ENCODE measurements around the gene NFATC2. TPM values are rescaled to one million over a fixed set of nuclear protein-coding genes. Genes with fewer than 3 reads are reported as not detected.
A peak's percentile ranks its signal among the peaks of the same experiment; 100 is the strongest.

Gene NFATC2
- total RNA-seq, 5 donors from 2014 or later (not counting 1 experiment from before 2014, with no cell fraction given): 49.0 to 75.9 (median 67.0) TPM

DNA sequence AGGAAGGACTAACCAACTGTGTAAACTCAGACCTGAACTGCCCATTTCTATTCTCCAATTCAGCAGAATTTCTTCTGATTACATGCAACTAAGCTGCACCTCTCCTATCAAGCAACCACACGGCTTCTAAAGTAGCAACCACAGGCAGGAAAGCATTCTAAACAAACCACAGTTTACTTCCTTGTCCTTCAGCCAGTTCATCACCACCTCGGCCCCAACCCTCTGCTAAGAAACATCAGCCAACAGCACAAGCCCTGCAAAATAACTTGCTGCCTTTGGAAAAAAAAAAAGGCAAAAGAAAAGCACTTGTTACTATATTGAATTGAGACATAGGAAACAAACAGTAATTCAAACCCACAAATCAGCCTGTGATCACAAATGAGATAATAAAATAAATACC, 140.3 kb downstream of the NFATC2 start:
- peak in 32 of 35 experiments; percentile 24 to 75 (median 42) for DNase-seq
- CTCF ChIA-PET: interaction anchor here in 1 of 2 donors (0.7 to 1.5 kb wide), 4 partner anchors 15 to 222 kb away, joined by 4 to 5 read pairs (median 4); partner anchors contain the start of gene NFATC2
- no peaks in the 10 kb centered on the region for H3K9me3 Mint-ChIP-seq
- peak overlapping the region; percentile 97 for H3K27ac ChIP-seq (ENCODE audit: low read length)
- peaks cover 77 to 90% (median 83%) of the 10 kb centered on the region in 3 donors for H3K4me1 Mint-ChIP-seq
- peaks cover 3 to 31% of the 10 kb centered on the region in 2 donors for H3K36me3 ChIP-seq (ENCODE audit: control insufficient read depth in 2 of 2, extremely low read depth in 1 of 2, insufficient read depth in 1 of 2, low read length in 1 of 2)
- no CpG with 5 or more reads among the region's 2 CpGs for WGBS (ENCODE audit: insufficient coverage)
- H3K9me3 ChIP-seq: no peaks in the 10 kb centered on the region
- H3K4me3 ChIP-seq (ENCODE audit: control insufficient read depth in 1 of 2, extremely low read depth in 1 of 2, low read length in 1 of 2): no peak overlapping the region
- H3K36me3 Mint-ChIP-seq: peaks cover 43% of the 10 kb centered on the region
- peak overlapping the region; percentile 98 to 99 for H3K27ac Mint-ChIP-seq
- POLR2A ChIA-PET: interaction anchor here in 1 of 2 donors (0.6 kb wide), 2 partner anchors 140 to 630 kb away, joined by 3 to 9 read pairs; partner anchors contain the start of gene NFATC2
- H3K27me3 Mint-ChIP-seq: no peaks in the 10 kb centered on the region
- H3K4me1 ChIP-seq (ENCODE audit: control insufficient read depth in 1 of 2, extremely low read depth in 1 of 2, insufficient read depth in 2 of 2, low read length in 2 of 2): peaks cover 23 to 97% of the 10 kb centered on the region in 2 experiments
- peak overlapping the region; percentile 42 to 82 (median 49) for H3K4me3 Mint-ChIP-seq
- peak; percentile 32 to 47 (median 43) for ATAC-seq (replicated peaks in 1 of 4)
- H3K27me3 ChIP-seq (replicated peaks in 1 of 2; ENCODE audit: control insufficient read depth in 2 of 2, extremely low read depth in 1 of 2, insufficient read depth in 2 of 2, low read length in 1 of 2): no peaks in the 10 kb centered on the region

DNA sequence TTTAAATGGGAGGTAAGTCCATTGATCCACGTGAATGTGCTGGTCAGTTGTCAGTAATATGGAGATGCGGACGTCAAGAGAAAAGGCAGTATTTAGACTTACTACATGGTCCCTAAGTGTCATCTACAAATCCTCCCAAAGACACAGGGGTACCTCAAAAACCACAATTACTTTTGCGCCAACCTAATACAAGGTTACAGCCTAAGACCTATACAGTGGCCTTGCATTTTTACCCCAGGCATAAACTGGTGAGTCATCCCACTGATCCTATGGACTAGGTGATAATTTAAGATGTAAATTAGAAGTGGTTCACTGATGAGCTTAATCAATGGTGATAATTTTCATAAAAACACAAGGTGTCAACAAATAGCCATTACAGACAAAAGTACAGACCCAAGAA, 141.0 kb downstream of the NFATC2 start:
- H3K27me3 ChIP-seq (replicated peaks in 1 of 2; ENCODE audit: control insufficient read depth in 2 of 2, extremely low read depth in 1 of 2, insufficient read depth in 2 of 2, low read length in 1 of 2): no peaks in the 10 kb centered on the region
- WGBS (ENCODE audit: insufficient coverage): 50% methylated on average over 2 of the region's 4 CpGs
- H3K4me3 ChIP-seq (ENCODE audit: control insufficient read depth in 1 of 2, extremely low read depth in 1 of 2, low read length in 1 of 2): no peak overlapping the region
- Mint-ChIP-seq H3K4me3 (peak overlapping the region; percentile 9 to 82 (median 42)), H3K27ac (peak overlapping the region; percentile 98 to 99), H3K27me3 (no peaks in the 10 kb centered on the region), H3K9me3 (no peaks in the 10 kb centered on the region), H3K36me3 (peaks cover 40% of the 10 kb centered on the region), H3K4me1 (peaks cover 71 to 85% (median 80%) of the 10 kb centered on the region in 3 donors)
- CTCF ChIA-PET: interaction anchor here (0.6 to 1.5 kb wide), 5 partner anchors 10 to 223 kb away, joined by 4 to 5 read pairs (median 4); partner anchors contain the start of gene NFATC2 (in 1 of the 2)
- POLR2A ChIA-PET: no interaction called here
- ATAC-seq (replicated peaks in 1 of 4): no peak
- H3K9me3 ChIP-seq: no peaks in the 10 kb centered on the region
- peaks cover 23 to 96% of the 10 kb centered on the region in 2 experiments for H3K4me1 ChIP-seq (ENCODE audit: control insufficient read depth in 1 of 2, extremely low read depth in 1 of 2, insufficient read depth in 2 of 2, low read length in 2 of 2)
- H3K36me3 ChIP-seq (ENCODE audit: control insufficient read depth in 2 of 2, extremely low read depth in 1 of 2, insufficient read depth in 1 of 2, low read length in 1 of 2): peaks cover 7 to 31% of the 10 kb centered on the region in 2 donors
- peak in 1 of 35 experiments; percentile 33 for DNase-seq
- peak overlapping the region; percentile 97 for H3K27ac ChIP-seq (ENCODE audit: low read length)

- peaks cover 11 to 32% of the 10 kb centered on the region in 2 donors for H3K36me3 ChIP-seq (ENCODE audit: control insufficient read depth in 2 of 2, extremely low read depth in 1 of 2, insufficient read depth in 1 of 2, low read length in 1 of 2)
- H3K27me3 ChIP-seq (replicated peaks in 1 of 2; ENCODE audit: control insufficient read depth in 2 of 2, extremely low read depth in 1 of 2, insufficient read depth in 2 of 2, low read length in 1 of 2): no peaks in the 10 kb centered on the region
- POLR2A ChIA-PET: interaction anchor here (0.5 to 1.0 kb wide), 3 partner anchors 9 to 1680 kb away, joined by 3 to 12 read pairs (median 3); partner anchors contain the start of gene NFATC2 (in 1 of the 2)
- peak overlapping the region; percentile 98 to 99 for H3K27ac Mint-ChIP-seq
- H3K4me3 Mint-ChIP-seq: peak overlapping the region; percentile 64 to 82 (median 75)
- H3K36me3 Mint-ChIP-seq: peaks cover 36% of the 10 kb centered on the region
- H3K27me3 Mint-ChIP-seq: no peaks in the 10 kb centered on the region
- peak overlapping the region; percentile 97 for H3K27ac ChIP-seq (ENCODE audit: low read length)
- H3K4me3 ChIP-seq (ENCODE audit: control insufficient read depth in 1 of 2, extremely low read depth in 1 of 2, low read length in 1 of 2): peak overlapping the region; percentile 10 to 15
- H3K9me3 ChIP-seq: no peaks in the 10 kb centered on the region
- DNase-seq (peak; percentile 39 to 86 (median 61)), ATAC-seq (replicated peaks in 1 of 4) (peak; percentile 70 to 77 (median 74))
- H3K9me3 Mint-ChIP-seq: no peaks in the 10 kb centered on the region
- H3K4me1 ChIP-seq (ENCODE audit: control insufficient read depth in 1 of 2, extremely low read depth in 1 of 2, insufficient read depth in 2 of 2, low read length in 2 of 2): peaks cover 23 to 87% of the 10 kb centered on the region in 2 experiments
- CTCF ChIA-PET: interaction anchor here (0.6 to 1.0 kb wide), 2 partner anchors 11 to 141 kb away, joined by 3 to 4 read pairs; no protein-coding TSS in a partner anchor
- H3K4me1 Mint-ChIP-seq: peaks cover 64 to 73% (median 69%) of the 10 kb centered on the region in 3 donors
- WGBS (ENCODE audit: insufficient coverage): 18% methylated on average over 7 of the region's 17 CpGs
Measured at GRCh38 chr20:51400051-51400926, 142.2 kb downstream of the NFATC2 start.

GRCh38 chr20:51399006-51399890, 143.3 kb downstream of the NFATC2 start:
- Histone ChIP-seq H3K36me3 (ENCODE audit: control insufficient read depth in 2 of 2, extremely low read depth in 1 of 2, insufficient read depth in 1 of 2, low read length in 1 of 2) (peaks cover 11 to 42% of the 10 kb centered on the region in 2 donors), H3K27me3 (replicated peaks in 1 of 2; ENCODE audit: control insufficient read depth in 2 of 2, extremely low read depth in 1 of 2, insufficient read depth in 2 of 2, low read length in 1 of 2) (no peaks in the 10 kb centered on the region), H3K4me1 (ENCODE audit: control insufficient read depth in 1 of 2, extremely low read depth in 1 of 2, insufficient read depth in 2 of 2, low read length in 2 of 2) (peaks cover 23 to 79% of the 10 kb centered on the region in 2 experiments), H3K4me3 (ENCODE audit: control insufficient read depth in 1 of 2, extremely low read depth in 1 of 2, low read length in 1 of 2) (no peak overlapping the region), H3K9me3 (no peaks in the 10 kb centered on the region), H3K27ac (ENCODE audit: low read length) (peak overlapping the region; percentile 97)
- POLR2A ChIA-PET: no interaction called here
- H3K4me3 Mint-ChIP-seq: peak overlapping the region in 2 of 3 donors; percentile 2 to 82
- DNase-seq (no peak), ATAC-seq (replicated peaks in 1 of 4) (no peak)
- peaks cover 60 to 68% (median 65%) of the 10 kb centered on the region in 3 donors for H3K4me1 Mint-ChIP-seq
- H3K27me3 Mint-ChIP-seq: no peaks in the 10 kb centered on the region
- no peaks in the 10 kb centered on the region for H3K9me3 Mint-ChIP-seq
- CTCF ChIA-PET: interaction anchor here in 1 of 2 donors (1.0 kb wide), 1 partner anchor 142 kb away, joined by 3 read pairs; no protein-coding TSS in a partner anchor
- peaks cover 37% of the 10 kb centered on the region for H3K36me3 Mint-ChIP-seq
- WGBS (ENCODE audit: insufficient coverage): 100% methylated on average over 4 of the region's 6 CpGs
- peak overlapping the region; percentile 98 to 99 for H3K27ac Mint-ChIP-seq

DNA sequence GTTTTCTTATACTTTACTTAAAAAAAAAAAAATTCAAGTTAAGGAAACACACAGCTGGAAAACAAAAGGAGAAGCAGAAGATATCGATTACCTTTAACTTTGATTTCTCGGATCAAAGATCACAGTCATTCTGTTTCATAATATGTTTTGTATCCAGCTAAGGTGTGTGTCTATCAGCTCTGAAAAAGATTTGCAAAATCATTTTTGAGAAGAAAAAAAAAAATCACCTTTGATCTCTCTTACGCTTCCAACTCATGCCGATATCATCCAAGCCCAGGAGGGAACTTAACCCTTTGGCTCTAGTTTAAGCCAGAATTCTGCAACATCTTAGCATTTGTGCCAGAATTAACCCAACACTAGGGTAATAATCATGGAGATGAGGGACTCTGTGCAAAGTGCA, 144.0 kb downstream of the NFATC2 start:
- DNase-seq (no peak), ATAC-seq (replicated peaks in 1 of 4) (no peak)
- POLR2A ChIA-PET: interaction anchor here in 1 of 2 donors (0.7 kb wide), 1 partner anchor 145 kb away, joined by 4 read pairs; no protein-coding TSS in a partner anchor
- CTCF ChIA-PET: no interaction called here
- Histone ChIP-seq H3K9me3 (no peaks in the 10 kb centered on the region), H3K4me3 (ENCODE audit: control insufficient read depth in 1 of 2, extremely low read depth in 1 of 2, low read length in 1 of 2) (no peak overlapping the region), H3K27ac (ENCODE audit: low read length) (peak overlapping the region; percentile 97), H3K27me3 (replicated peaks in 1 of 2; ENCODE audit: control insufficient read depth in 2 of 2, extremely low read depth in 1 of 2, insufficient read depth in 2 of 2, low read length in 1 of 2) (no peaks in the 10 kb centered on the region), H3K4me1 (ENCODE audit: control insufficient read depth in 1 of 2, extremely low read depth in 1 of 2, insufficient read depth in 2 of 2, low read length in 2 of 2) (peaks cover 23 to 78% of the 10 kb centered on the region in 2 experiments), H3K36me3 (ENCODE audit: control insufficient read depth in 2 of 2, extremely low read depth in 1 of 2, insufficient read depth in 1 of 2, low read length in 1 of 2) (peaks cover 11 to 49% of the 10 kb centered on the region in 2 donors)
- H3K4me1 Mint-ChIP-seq: peaks cover 54 to 62% (median 59%) of the 10 kb centered on the region in 3 donors
- H3K27ac Mint-ChIP-seq: peak overlapping the region; percentile 98 to 99
- H3K36me3 Mint-ChIP-seq: peaks cover 41% of the 10 kb centered on the region
- H3K4me3 Mint-ChIP-seq: peak overlapping the region in 1 of 3 donors; percentile 40
- no peaks in the 10 kb centered on the region for H3K27me3 Mint-ChIP-seq
- no peaks in the 10 kb centered on the region for H3K9me3 Mint-ChIP-seq
- WGBS (ENCODE audit: insufficient coverage): no CpG with 5 or more reads among the region's 4 CpGs
